Loucy (cell line): ENCODE measurements around the gene TXNDC17.

Source experiments
- EZH2phosphoT487 ChIP-seq: fragments of 200-600 bp; IDR thresholded peaks from 2 replicates; pipeline ENCODE4 v1.6.1; 2018; ENCODE audit warnings: antibody characterized with exemption, mild to moderate bottlenecking, moderate library complexity, borderline replicate concordance
- TF ChIP-seq, protein P1 (sequence below): fragments of 200-600 bp; sonication (generic); conservative IDR thresholded peaks from 2 replicates; pipeline ENCODE4 v1.5.1; 2014; ENCODE audit warnings: mild to moderate bottlenecking, antibody characterized with exemption, low read length

DNA sequence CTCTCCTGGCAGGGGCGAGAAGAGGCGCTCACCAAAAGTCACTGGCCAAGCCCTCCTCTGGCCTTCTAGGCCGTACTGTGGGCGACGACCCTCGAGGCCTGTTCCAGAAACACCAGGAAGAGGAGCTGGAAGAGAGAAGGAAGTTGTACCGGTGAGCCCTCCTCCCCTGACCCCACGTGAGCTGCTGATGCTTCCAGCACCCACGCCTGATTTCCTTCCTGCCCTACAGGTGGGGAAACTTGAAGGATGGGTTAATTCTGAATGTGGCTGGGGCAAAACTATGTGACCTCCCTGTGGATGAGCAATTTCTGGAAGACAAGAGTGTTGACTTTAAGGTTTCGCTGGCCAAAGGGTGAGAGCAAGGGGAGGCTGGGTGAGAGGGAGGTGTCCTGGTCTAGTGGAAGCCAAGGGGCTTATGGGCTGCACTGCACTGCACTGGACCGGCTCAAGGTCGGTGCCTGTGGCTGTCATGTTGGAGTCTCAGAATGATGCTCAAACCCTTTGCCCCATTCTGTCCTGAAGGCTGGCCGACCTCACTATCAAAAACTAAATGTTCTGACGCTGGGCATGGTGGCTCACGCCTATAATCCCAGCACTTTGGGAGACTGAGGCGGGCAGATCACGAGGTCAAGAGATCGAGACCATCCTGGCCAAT lies 16.9 kb downstream of the TXNDC17 start:
- TF ChIP-seq, protein P1, sequence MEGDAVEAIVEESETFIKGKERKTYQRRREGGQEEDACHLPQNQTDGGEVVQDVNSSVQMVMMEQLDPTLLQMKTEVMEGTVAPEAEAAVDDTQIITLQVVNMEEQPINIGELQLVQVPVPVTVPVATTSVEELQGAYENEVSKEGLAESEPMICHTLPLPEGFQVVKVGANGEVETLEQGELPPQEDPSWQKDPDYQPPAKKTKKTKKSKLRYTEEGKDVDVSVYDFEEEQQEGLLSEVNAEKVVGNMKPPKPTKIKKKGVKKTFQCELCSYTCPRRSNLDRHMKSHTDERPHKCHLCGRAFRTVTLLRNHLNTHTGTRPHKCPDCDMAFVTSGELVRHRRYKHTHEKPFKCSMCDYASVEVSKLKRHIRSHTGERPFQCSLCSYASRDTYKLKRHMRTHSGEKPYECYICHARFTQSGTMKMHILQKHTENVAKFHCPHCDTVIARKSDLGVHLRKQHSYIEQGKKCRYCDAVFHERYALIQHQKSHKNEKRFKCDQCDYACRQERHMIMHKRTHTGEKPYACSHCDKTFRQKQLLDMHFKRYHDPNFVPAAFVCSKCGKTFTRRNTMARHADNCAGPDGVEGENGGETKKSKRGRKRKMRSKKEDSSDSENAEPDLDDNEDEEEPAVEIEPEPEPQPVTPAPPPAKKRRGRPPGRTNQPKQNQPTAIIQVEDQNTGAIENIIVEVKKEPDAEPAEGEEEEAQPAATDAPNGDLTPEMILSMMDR: no peak
- TF ChIP-seq EZH2phosphoT487: no peak
